B cell (primary cell): ENCODE results near the gene MEG3.

ENCODE experiments used
- EZH2 ChIP-seq: IDR thresholded peaks from 2 replicates; pipeline ENCODE4 v1.6.1; 2012; ENCODE audit warnings: borderline replicate concordance, low read depth, mild to moderate bottlenecking, moderate library complexity, low read length; ENCODE audit not compliant: insufficient read depth, poor library complexity, severe bottlenecking
- TF ChIP-seq, protein P1 (sequence below): fragments of 200-600 bp; IDR thresholded peaks from one replicate; pipeline ENCODE4 v1.8.0; 2022; ENCODE audit warnings: antibody characterized with exemption, mild to moderate bottlenecking

DNA sequence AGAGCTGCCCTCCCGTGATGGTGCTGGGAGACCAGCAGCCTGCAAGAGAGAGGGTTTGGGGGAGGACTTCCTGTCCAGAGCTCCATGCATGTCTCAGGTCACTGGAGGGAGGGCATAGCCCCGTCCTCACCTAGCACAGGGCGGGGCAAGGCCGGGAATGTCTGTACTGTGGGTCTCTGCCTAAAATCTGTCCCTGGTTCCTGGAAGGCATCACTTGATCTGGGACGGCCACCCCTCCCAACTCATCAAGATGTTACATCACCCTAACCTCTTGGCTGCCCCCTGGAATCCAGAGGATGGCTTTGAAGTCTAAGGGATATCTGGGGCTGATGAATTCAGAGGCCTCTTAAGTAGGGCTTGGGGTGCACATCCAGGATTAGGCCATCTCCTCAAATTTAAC, 37.0 kb upstream of the MEG3 start:
- TF ChIP-seq, protein P1, sequence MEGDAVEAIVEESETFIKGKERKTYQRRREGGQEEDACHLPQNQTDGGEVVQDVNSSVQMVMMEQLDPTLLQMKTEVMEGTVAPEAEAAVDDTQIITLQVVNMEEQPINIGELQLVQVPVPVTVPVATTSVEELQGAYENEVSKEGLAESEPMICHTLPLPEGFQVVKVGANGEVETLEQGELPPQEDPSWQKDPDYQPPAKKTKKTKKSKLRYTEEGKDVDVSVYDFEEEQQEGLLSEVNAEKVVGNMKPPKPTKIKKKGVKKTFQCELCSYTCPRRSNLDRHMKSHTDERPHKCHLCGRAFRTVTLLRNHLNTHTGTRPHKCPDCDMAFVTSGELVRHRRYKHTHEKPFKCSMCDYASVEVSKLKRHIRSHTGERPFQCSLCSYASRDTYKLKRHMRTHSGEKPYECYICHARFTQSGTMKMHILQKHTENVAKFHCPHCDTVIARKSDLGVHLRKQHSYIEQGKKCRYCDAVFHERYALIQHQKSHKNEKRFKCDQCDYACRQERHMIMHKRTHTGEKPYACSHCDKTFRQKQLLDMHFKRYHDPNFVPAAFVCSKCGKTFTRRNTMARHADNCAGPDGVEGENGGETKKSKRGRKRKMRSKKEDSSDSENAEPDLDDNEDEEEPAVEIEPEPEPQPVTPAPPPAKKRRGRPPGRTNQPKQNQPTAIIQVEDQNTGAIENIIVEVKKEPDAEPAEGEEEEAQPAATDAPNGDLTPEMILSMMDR: no peak
- TF ChIP-seq EZH2: no peak
